ENCODE measurements around the gene ZFP3. TPM values are rescaled to one million over a fixed set of nuclear protein-coding genes. Genes with fewer than 3 reads are reported as not detected.
"Not testable (repeated sequence)": the region's sequence is repeated elsewhere in the genome, so short reads cannot be mapped to it uniquely, and the experiment has no call there.

ZFP3 gene
- total and polyA plus RNA-seq, 8 donors, result 1.9 to 5.2 (median 3.2) TPM

- no peak overlapping the region for H3K4me3 ChIP-seq
- 71 to 73% methylated on average over 14 of the region's 14 CpGs for WGBS, 2 donors
These were observed 57.7 kb downstream of the ZFP3 start for GRCh38 chr17:5135726-5136579.

GRCh38 chr17:5136580-5137412, 58.5 kb downstream of the ZFP3 start:
- intact Hi-C loops (cut with DNase I); H3K9me3 ChIP-seq; DNase-seq; H3K36me3 ChIP-seq; H3K4me1 ChIP-seq; H3K27me3 ChIP-seq; H3K4me3 ChIP-seq; H3K27ac ChIP-seq; FAIRE-seq; ATAC-seq: not testable (repeated sequence)
- WGBS, 2 donors, result 74 to 79% methylated on average over 14 of the region's 14 CpGs

More at GRCh38 chr17:5135726-5136579, 57.7 kb downstream of the ZFP3 start:
- Histone ChIP-seq H3K27me3 (no peaks in the 10 kb centered on the region), H3K36me3 (no peaks in the 10 kb centered on the region), H3K9me3 (no peaks in the 10 kb centered on the region), H3K4me1 (no peaks in the 10 kb centered on the region), H3K27ac (no peak overlapping the region)
- FAIRE-seq (no peak), ATAC-seq (no peak), DNase-seq (no peak)
- TF ChIP-seq CTCF (IDR thresholded peaks at IDR 0.05), result no peak
- intact Hi-C loops (cut with DNase I), result no loop called here

- FAIRE-seq; DNase-seq; H3K27ac ChIP-seq; H3K9me3 ChIP-seq; H3K27me3 ChIP-seq; H3K4me1 ChIP-seq; intact Hi-C loops (cut with DNase I); H3K36me3 ChIP-seq; H3K4me3 ChIP-seq; ATAC-seq: not testable (repeated sequence)
- WGBS, 2 donors, result 75 to 83% methylated on average over 15 of the region's 15 CpGs
These were observed 59.4 kb downstream of the ZFP3 start for GRCh38 chr17:5137511-5138197.

GRCh38 chr17:5138198-5138544, 59.9 kb downstream of the ZFP3 start:
- WGBS, 2 donors, result 87 to 92% methylated on average over 9 of the region's 9 CpGs
- H3K4me1 ChIP-seq; H3K4me3 ChIP-seq; H3K9me3 ChIP-seq; ATAC-seq; intact Hi-C loops (cut with DNase I); H3K27ac ChIP-seq; H3K27me3 ChIP-seq; H3K36me3 ChIP-seq; DNase-seq; FAIRE-seq: not testable (repeated sequence)

GRCh38 chr17:5138616-5139457, 60.6 kb downstream of the ZFP3 start:
- FAIRE-seq (no peak), ATAC-seq (no peak), DNase-seq (no peak)
- no peak overlapping the region for H3K4me3 ChIP-seq
- no peaks in the 10 kb centered on the region for H3K27me3 ChIP-seq
- no peaks in the 10 kb centered on the region for H3K36me3 ChIP-seq
- intact Hi-C loops (cut with DNase I), result no loop called here
- H3K4me1 ChIP-seq, result no peaks in the 10 kb centered on the region
- no peak overlapping the region for H3K27ac ChIP-seq
- TF ChIP-seq CTCF (IDR thresholded peaks at IDR 0.05), result no peak
- no peaks in the 10 kb centered on the region for H3K9me3 ChIP-seq
- 75 to 89% methylated on average over 23 to 24 of the region's 24 CpGs for WGBS, 2 donors

- intact Hi-C loops (cut with DNase I), result no loop called here
- no peak for ATAC-seq
- no peak for TF ChIP-seq CTCF (IDR thresholded peaks at IDR 0.05)
- Histone ChIP-seq H3K27me3 (no peaks in the 10 kb centered on the region), H3K36me3 (no peaks in the 10 kb centered on the region), H3K27ac (no peak overlapping the region), H3K4me3 (no peak overlapping the region), H3K4me1 (no peaks in the 10 kb centered on the region), H3K9me3 (no peaks in the 10 kb centered on the region)
- no peak for DNase-seq
- FAIRE-seq, result no peak
- WGBS, 2 donors, result 83 to 90% methylated on average over 5 of the region's 5 CpGs
These were observed 61.1 kb downstream of the ZFP3 start for GRCh38 chr17:5139458-5139732.

- H3K27ac ChIP-seq; ATAC-seq; H3K4me3 ChIP-seq; H3K4me1 ChIP-seq; intact Hi-C loops (cut with DNase I); H3K27me3 ChIP-seq; H3K36me3 ChIP-seq; DNase-seq; FAIRE-seq; H3K9me3 ChIP-seq: not testable (repeated sequence)
- 83 to 89% methylated on average over 13 to 15 of the region's 18 CpGs for WGBS, 2 donors
These were observed 64.6 kb downstream of the ZFP3 start for GRCh38 chr17:5142877-5143276.

All from pancreas (tissue), 10 donors.